ENCODE data around the gene BACH2. TPM values are rescaled to one million over a fixed set of nuclear protein-coding genes. Genes with fewer than 3 reads are reported as not detected.

Gene BACH2
- total RNA-seq, 1 donor from 2014 or later: 2.1 TPM

DNA sequence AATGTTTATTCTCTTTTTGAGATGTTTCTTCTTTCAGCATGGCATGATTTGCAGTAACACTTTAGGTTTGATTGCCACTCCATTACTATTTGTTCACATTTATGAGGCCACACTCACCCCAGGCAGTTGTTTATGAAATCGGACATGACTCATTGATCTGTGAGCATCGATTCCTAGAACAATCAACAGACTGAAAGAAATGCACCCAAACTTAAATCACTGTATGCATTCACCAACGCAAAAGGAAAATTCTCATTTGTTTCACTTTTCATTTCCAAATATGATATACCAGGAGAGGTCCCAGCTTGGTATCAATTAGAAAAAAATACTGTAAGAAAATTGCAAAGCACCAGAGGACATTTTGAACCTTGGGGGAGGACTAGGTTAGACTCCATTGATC, 407.8 kb downstream of the BACH2 start:
- FAIRE-seq (no peak), DNase-seq (ENCODE audit: low read depth) (peak; percentile 24)
- H3K36me3 ChIP-seq (ENCODE audit: control insufficient read depth, insufficient read depth, low read length): no peaks in the 10 kb centered on the region
- TF ChIP-seq, protein P1, sequence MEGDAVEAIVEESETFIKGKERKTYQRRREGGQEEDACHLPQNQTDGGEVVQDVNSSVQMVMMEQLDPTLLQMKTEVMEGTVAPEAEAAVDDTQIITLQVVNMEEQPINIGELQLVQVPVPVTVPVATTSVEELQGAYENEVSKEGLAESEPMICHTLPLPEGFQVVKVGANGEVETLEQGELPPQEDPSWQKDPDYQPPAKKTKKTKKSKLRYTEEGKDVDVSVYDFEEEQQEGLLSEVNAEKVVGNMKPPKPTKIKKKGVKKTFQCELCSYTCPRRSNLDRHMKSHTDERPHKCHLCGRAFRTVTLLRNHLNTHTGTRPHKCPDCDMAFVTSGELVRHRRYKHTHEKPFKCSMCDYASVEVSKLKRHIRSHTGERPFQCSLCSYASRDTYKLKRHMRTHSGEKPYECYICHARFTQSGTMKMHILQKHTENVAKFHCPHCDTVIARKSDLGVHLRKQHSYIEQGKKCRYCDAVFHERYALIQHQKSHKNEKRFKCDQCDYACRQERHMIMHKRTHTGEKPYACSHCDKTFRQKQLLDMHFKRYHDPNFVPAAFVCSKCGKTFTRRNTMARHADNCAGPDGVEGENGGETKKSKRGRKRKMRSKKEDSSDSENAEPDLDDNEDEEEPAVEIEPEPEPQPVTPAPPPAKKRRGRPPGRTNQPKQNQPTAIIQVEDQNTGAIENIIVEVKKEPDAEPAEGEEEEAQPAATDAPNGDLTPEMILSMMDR (IDR thresholded peaks at IDR 0.05; ENCODE audit: insufficient read depth, low read length, severe bottlenecking): no peak
- no peaks in the 10 kb centered on the region for H3K27me3 ChIP-seq (ENCODE audit: control insufficient read depth, insufficient read depth, low read length)
- no peak overlapping the region for H3K4me3 ChIP-seq (ENCODE audit: low read depth, low read length)

- no peak overlapping the region for H3K4me3 ChIP-seq (ENCODE audit: low read depth, low read length)
- FAIRE-seq (no peak), DNase-seq (ENCODE audit: low read depth) (no peak)
- TF ChIP-seq, protein P1 (IDR thresholded peaks at IDR 0.05; ENCODE audit: insufficient read depth, low read length, severe bottlenecking): no peak
- H3K36me3 ChIP-seq (ENCODE audit: control insufficient read depth, insufficient read depth, low read length): no peaks in the 10 kb centered on the region
- H3K27me3 ChIP-seq (ENCODE audit: control insufficient read depth, insufficient read depth, low read length): no peaks in the 10 kb centered on the region
Observed at GRCh38 chr6:89888138-89888514, 408.5 kb downstream of the BACH2 start.

DNA sequence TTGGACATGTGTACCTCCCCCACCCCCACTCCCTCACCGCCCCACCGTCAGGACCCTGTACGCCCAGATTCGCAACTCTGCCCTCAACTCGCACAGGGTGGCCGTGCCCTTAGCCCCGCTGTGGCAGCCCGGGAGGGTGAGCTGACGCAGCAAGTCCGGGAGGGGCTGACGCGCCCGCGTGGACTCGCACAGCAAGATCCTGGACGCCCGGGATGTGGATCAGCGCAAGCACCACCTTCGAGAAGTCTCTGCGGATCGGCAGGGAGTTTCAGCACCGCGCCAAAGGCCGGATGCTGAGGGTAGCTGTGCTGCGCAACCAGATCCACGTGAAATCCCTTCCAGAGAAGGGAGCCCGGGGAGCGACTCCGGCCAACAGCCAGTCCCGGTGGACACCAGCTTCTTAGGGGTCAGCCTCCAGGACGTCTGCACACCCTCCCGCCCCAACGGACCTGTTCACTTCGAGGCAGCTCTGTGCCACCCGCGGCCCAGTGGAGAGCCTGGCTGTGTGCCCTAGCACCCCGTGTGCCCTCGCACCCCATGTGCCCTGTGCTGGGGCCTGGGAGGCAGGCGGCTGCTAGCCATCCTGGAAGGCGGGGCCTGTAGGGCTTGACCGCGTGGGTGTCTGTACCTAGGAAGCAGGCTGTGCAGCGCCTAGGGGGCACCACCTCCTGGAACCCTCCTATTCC, 409.0 kb downstream of the BACH2 start:
- DNase-seq (ENCODE audit: low read depth) (no peak), FAIRE-seq (no peak)
- H3K4me3 ChIP-seq (ENCODE audit: low read depth, low read length): no peak overlapping the region
- TF ChIP-seq, protein P1 (IDR thresholded peaks at IDR 0.05; ENCODE audit: insufficient read depth, low read length, severe bottlenecking): no peak
- H3K36me3 ChIP-seq (ENCODE audit: control insufficient read depth, insufficient read depth, low read length): no peaks in the 10 kb centered on the region
- no peaks in the 10 kb centered on the region for H3K27me3 ChIP-seq (ENCODE audit: control insufficient read depth, insufficient read depth, low read length)

- no peak overlapping the region for H3K4me3 ChIP-seq (ENCODE audit: low read depth, low read length)
- H3K36me3 ChIP-seq (ENCODE audit: control insufficient read depth, insufficient read depth, low read length): no peaks in the 10 kb centered on the region
- TF ChIP-seq, protein P1 (IDR thresholded peaks at IDR 0.05; ENCODE audit: insufficient read depth, low read length, severe bottlenecking): no peak
- H3K27me3 ChIP-seq (ENCODE audit: control insufficient read depth, insufficient read depth, low read length): no peaks in the 10 kb centered on the region
- FAIRE-seq (no peak), DNase-seq (ENCODE audit: low read depth) (no peak)
Observed at GRCh38 chr6:89886378-89887120, 410.1 kb downstream of the BACH2 start.

Measured in bronchial epithelial cell (primary cell).